Measurements from ENCODE around the gene KHDC4. TPM values are rescaled to one million over a fixed set of nuclear protein-coding genes. Genes with fewer than 3 reads are reported as not detected.

Gene KHDC4
- total and polyA plus RNA-seq, 9 of the 15 experiments (the other 6 are each of a cell fraction or from before 2014, with no cell fraction given) = 12.1 to 185 (median 65.6) TPM

- no peak for TF ChIP-seq BCLAF1 (IDR thresholded peaks at IDR 0.05; ENCODE audit: borderline replicate concordance in 1 of 2, control insufficient read depth in 1 of 2, low read depth in 2 of 2, low read length in 1 of 2)
- no peak for TF ChIP-seq TRIM24 (IDR thresholded peaks at IDR 0.05)
- no peak for TF ChIP-seq ZNF134 (CRISPR knock-in tag; conservative IDR thresholded peaks at IDR 0.05)
- TF ChIP-seq NCOA1 (IDR thresholded peaks at IDR 0.05; ENCODE audit: low read depth) = peak; percentile 50; the same call in 1 of the 2 replicates
- peak; percentile 44 to 47; a peak in 3 of 4 replicates for TF ChIP-seq NRF1 (conservative IDR thresholded peaks at IDR 0.05 in 1 of 2, IDR thresholded peaks at IDR 0.05 in 1 of 2)
- no peak; the same call in 1 of the 2 replicates for TF ChIP-seq ZNF592 (IDR thresholded peaks at IDR 0.05)
- TF ChIP-seq HNRNPK (IDR thresholded peaks at IDR 0.05; ENCODE audit: low read depth, low read length, poor library complexity, severe bottlenecking) = no peak
- no peak for TF ChIP-seq FOXA3 (CRISPR knock-in tag; conservative IDR thresholded peaks at IDR 0.05 in 1 of 2, IDR thresholded peaks at IDR 0.05 in 1 of 2)
- TF ChIP-seq PKNOX1 (IDR thresholded peaks at IDR 0.05) = 0 out of 2 replicates have a peak, but pooled peaks have one; percentile 26
- TF ChIP-seq ETV1 (tag; conservative IDR thresholded peaks at IDR 0.05; ENCODE audit: low read depth) = peak; percentile 89
- TF ChIP-seq NR2C1 (IDR thresholded peaks at IDR 0.05) = no peak
- TF ChIP-seq NR2C1 (tag; IDR thresholded peaks at IDR 0.05) = no peak
- no peak for TF ChIP-seq TSHZ1 (CRISPR knock-in tag; IDR thresholded peaks at IDR 0.05)
- TF ChIP-seq XRCC5 (IDR thresholded peaks at IDR 0.05; ENCODE audit: low read depth, low read length) = no peak
These were observed 42.1 kb upstream of the KHDC4 start (continued) for GRCh38 chr1:155976062-155976912.

Measured in K562 (cell line).